Measurements from ENCODE around the gene IFI27L2. TPM values are rescaled to one million over a fixed set of nuclear protein-coding genes. Genes with fewer than 3 reads are reported as not detected.

The IFI27L2 gene
- total RNA-seq, 1 experiment from 2014 or later = 28.6 TPM

DNA sequence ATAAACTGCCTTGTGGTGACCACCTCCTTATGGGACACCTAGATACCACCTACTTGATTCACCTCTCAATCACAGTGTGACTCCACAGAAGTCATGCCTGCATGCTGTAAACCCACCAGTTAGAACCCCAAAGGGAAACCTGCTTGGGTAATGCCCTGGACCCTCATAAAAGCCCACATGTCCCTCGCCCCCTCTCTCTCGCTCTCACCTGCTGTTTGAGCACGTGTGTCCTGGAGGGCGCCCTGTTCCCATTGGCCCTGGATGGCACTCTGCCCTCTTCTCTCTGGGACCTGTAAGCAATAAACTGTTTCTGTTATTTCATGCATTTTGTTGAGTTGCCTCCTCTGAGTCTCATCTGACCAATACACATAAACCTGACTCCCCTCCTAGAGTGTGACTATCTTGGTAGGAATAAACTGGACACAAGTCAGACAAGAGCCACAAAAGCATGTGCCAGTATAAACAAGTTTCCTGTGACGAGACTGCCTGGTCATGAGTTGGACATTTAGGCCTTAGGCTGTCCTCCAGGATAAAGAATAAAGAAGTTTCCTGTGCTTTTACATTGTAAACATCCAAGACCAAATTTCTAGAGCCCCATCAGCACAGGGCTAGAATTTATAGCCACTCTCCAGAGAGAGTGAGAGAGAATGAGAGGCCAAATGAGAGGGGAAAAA is 8.6 kb downstream of the IFI27L2 start:
- H3K23ac ChIP-seq (ENCODE audit: insufficient read length, low read depth, low read length) = no peak overlapping the region
- H4K91ac ChIP-seq (ENCODE audit: insufficient read length, low read depth, low read length) = no peak overlapping the region
- no peaks in the 10 kb centered on the region for H3K79me1 ChIP-seq (ENCODE audit: insufficient read depth, low read depth, low read length, poor library complexity, severe bottlenecking)
- no peak overlapping the region for H3K18ac ChIP-seq (ENCODE audit: insufficient read length, low read depth, low read length)
- H3K14ac ChIP-seq (ENCODE audit: insufficient read depth, low read length) = no peak overlapping the region
- no peak overlapping the region for H2BK15ac ChIP-seq (ENCODE audit: low read depth, low read length)
- H3K9ac ChIP-seq (ENCODE audit: extremely low read depth, insufficient read length, low read length) = no peak overlapping the region
- WGBS (ENCODE audit: extremely low coverage, insufficient read length, low lambda C conversion rate) = no CpG with 5 or more reads among the region's 5 CpGs
- H2BK12ac ChIP-seq (ENCODE audit: insufficient read length, low read depth, low read length) = no peak overlapping the region
- no peaks in the 10 kb centered on the region for H3K23me2 ChIP-seq (ENCODE audit: insufficient read length, low read depth, low read length, poor library complexity, severe bottlenecking)
- no peaks in the 10 kb centered on the region for H3K79me2 ChIP-seq (ENCODE audit: insufficient read depth, low read length)
- no peak overlapping the region for H2BK20ac ChIP-seq (ENCODE audit: low read depth, low read length, poor library complexity, severe bottlenecking)
- no peak overlapping the region for H3K56ac ChIP-seq (ENCODE audit: insufficient read length, low read depth, low read length)
- no peaks in the 10 kb centered on the region for H3K27me3 ChIP-seq (ENCODE audit: insufficient read depth, low read length)
- no peak overlapping the region for H3K4me2 ChIP-seq (ENCODE audit: insufficient read depth, insufficient read length, low read length)
- no peak overlapping the region for H4K8ac ChIP-seq (replicated peaks; ENCODE audit: insufficient read length, low read depth, low read length)
- no peak overlapping the region for H3K4ac ChIP-seq (ENCODE audit: low read depth, low read length)
- H3K9me3 ChIP-seq (ENCODE audit: control insufficient read depth, low read depth, low read length) = no peaks in the 10 kb centered on the region
- H3K4me1 ChIP-seq (ENCODE audit: insufficient read depth, low read length) = no peaks in the 10 kb centered on the region
- no peak overlapping the region for H2BK5ac ChIP-seq (ENCODE audit: insufficient read length, low read length)
- Mint-ChIP-seq H3K27ac (no peak overlapping the region; a peak in 1 of 7 replicates), H3K9me3 (peaks cover 6 to 11% of the 10 kb centered on the region in 2 experiments; a peak in 2 of 5 replicates), H3K36me3 (ENCODE audit: insufficient read depth in 1 of 3, low read depth in 3 of 3) (no peaks in the 10 kb centered on the region), H3K4me3 (no peak overlapping the region), H3K4me1 (no peaks in the 10 kb centered on the region), H3K27me3 (ENCODE audit: low read depth) (peaks cover 37% of the 10 kb centered on the region)
- DNase-seq = no peak
- no peak overlapping the region for H2AFZ ChIP-seq (ENCODE audit: low read length)
- no peaks in the 10 kb centered on the region for H4K20me1 ChIP-seq (ENCODE audit: control insufficient read depth, insufficient read depth, insufficient read length)
- TF ChIP-seq CTCF (conservative IDR thresholded peaks at IDR 0.05) = no peak
- no peak overlapping the region for H4K5ac ChIP-seq (ENCODE audit: insufficient read length, low read depth, low read length)
- no peak overlapping the region for H3T11ph ChIP-seq (ENCODE audit: low read length)
- no peak overlapping the region for H2AK5ac ChIP-seq (ENCODE audit: insufficient read length, low read length)
- no peak overlapping the region for H3K27ac ChIP-seq (ENCODE audit: insufficient read length, low read depth, low read length)
- no peak overlapping the region for H2BK120ac ChIP-seq (ENCODE audit: low read depth, low read length, poor library complexity, severe bottlenecking)
